GM18499 (cell line): ENCODE results near the gene ARMS2.

ENCODE experiments used
- ATAC-seq: cut with Tn5 transposase; IDR thresholded peaks from one replicate; pipeline ENCODE4 v1.9.1; 2021; ENCODE audit warnings: moderate number of reproducible peaks; ENCODE audit not compliant: insufficient read depth, unreplicated experiment

The ARMS2 gene

GRCh38 chr10:122454603-122455080 lies at the start of gene ARMS2:
ARMS2 (plus strand) TSS chr10:122454653; CDS start chr10:122454728, 75 bp downstream.
- ATAC-seq = no peak

GRCh38 chr10:122407375-122408125 lies 46.9 kb upstream of the ARMS2 start:
- ATAC-seq = no peak

- no peak for ATAC-seq
Observed at GRCh38 chr10:122413327-122413726, 41.1 kb upstream of the ARMS2 start.

GRCh38 chr10:122417667-122418066 lies 36.8 kb upstream of the ARMS2 start:
- ATAC-seq = no peak

GRCh38 chr10:122419016-122419415 lies 35.4 kb upstream of the ARMS2 start:
- no peak for ATAC-seq

DNA sequence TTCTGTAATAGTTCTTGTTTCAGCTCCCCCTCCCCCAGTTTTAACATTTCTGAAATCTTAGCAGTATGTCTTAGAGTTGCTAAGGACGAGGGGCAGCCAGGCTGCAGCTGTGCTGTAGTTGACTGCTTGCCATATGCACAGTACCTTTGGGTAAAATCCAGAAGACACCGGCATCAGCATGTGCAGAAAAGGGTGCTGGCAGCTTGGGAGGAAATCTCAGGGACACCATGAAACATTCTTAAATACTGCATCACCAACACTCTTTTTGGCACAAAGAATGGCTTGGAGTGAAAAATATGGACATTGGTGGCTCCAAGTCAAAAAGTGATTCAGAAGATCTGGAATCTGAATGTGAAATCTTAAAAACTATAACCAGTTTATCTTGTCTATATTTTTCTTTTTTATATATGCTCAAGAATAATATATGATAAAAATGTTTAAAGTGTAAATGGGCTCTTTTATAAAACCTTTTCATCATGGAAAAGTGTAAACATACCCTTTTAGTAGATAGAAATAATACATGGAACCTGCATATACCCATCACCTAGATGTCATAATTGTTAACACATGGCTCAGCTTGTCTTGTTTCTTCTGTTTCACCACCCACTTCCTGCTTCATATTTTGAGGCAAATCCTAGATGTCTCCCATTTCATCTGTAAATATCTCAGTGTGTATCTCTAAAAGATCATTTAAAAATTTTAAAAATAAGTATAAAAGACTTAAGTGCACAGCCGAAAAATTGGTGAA lies 34.4 kb upstream of the ARMS2 start:
- ATAC-seq = no peak

DNA sequence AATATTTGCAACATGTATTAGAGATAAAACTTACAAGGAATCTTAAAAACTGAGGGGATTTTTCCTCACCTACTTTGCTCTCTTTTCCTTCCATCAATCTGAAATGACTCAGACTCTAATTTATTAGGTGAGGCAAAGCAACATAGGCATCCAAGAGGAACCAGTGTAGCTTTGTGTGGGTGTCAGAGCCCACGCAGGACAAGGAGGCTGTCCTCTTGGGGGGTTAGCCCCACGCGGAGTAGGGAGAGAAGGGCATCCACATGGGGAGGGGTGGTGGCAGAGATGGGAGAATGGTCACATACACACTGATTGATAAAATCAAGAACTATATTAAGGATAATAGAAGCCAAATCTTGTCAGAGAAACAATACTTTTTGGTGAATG lies 33.8 kb upstream of the ARMS2 start:
- no peak for ATAC-seq

DNA sequence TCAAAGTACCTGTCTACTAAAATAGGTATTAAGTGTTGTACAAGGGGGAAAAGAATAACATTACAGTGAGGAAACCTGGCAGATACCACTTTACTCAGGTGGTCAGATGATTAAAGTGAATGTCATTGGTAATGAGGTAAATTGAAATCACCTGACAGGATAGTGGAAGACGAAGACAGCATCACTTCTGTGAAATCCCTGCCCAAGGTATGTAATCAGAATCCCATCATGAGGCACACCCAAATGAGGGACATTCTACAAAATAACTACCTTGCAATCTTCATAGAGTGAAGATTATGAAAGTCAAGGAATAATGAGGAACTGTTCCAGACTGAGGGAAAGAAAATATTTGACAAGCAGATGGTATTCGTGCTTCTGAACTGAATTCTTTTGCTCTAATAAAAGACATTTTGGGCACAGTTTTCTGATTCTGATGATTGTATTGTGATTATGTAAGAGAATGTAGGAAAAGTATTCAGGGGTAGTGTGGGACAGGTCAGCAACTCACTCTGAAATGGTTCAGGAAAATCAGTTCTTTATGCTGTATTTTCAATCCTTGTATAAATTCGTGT lies 33.3 kb upstream of the ARMS2 start:
- ATAC-seq = no peak

DNA sequence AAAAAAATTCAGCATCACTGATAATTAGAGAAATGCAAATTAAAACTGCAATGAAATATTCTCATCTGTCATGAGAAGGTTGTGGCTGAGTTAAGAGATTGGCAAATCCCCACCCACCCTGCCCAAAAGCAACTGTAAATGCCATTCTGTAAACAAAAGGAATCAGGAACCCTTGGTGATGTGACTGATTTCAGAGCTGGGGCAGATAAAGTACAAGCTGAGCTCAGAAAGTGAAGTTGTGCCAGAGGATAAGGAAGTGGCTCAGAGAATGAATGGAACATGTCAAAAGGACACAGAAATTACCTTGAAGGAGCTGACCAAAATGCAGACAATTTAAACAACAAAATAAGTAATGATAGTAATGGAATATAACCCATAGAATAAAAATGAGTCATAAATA lies 32.7 kb upstream of the ARMS2 start:
- ATAC-seq = no peak

DNA sequence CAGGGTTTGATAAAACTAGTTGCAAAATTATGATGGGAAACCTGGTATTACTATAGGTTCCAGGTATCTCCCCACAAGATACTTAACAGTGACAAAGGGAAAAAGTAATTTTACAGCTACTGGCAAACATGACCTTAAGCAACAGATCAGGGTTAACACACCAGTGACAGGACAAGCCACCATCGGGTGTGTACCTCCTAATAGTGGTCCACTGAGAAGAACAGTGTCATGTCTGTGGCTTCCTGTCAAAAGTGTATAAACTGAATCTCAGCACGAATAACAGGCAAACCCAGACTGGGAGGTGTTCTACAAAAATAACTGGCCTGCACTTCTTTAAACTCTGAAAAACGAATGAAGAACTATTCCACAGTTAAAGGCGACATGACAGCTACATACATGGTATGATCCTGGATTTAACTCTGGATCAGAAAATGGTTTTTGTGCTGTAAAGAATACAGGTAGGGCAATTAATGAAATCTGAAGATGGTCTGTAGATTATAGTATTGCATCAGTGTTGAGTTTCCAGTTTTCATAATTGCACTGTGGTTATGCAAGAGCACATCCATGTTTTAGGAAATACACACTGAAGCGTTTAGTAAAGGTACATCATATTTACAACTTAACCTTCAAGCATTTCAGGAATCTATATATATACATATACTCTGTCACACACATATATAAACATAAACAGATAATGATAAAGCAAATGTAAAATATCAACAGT lies 32.0 kb upstream of the ARMS2 start:
- no peak for ATAC-seq

- no peak for ATAC-seq
Observed at GRCh38 chr10:122424059-122424458, 30.4 kb upstream of the ARMS2 start.

GRCh38 chr10:122426829-122427228 lies 27.6 kb upstream of the ARMS2 start:
- ATAC-seq = no peak

GRCh38 chr10:122427280-122427679 lies 27.2 kb upstream of the ARMS2 start:
- no peak for ATAC-seq

- ATAC-seq = no peak
Observed at GRCh38 chr10:122435212-122435827, 19.1 kb upstream of the ARMS2 start.

DNA sequence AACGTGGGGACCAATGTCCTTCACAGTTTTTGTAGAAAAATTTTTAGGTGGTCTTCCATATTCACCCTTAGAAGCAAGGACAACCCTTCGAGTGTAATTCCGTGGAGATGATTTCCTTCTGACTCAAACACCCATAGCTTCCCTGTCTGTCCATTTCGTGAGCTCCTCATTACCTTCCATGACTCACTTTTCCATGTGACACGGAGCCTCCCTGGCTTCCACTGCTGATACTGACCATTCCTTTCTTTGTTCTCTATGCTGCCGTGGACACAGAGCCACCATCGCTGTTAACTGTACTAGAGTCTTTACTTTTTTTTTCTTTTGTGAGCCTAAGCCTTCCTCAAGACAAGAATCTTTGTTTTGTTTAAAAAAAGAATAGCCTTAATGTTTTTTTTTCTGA lies 12.5 kb upstream of the ARMS2 start:
- ATAC-seq = no peak

DNA sequence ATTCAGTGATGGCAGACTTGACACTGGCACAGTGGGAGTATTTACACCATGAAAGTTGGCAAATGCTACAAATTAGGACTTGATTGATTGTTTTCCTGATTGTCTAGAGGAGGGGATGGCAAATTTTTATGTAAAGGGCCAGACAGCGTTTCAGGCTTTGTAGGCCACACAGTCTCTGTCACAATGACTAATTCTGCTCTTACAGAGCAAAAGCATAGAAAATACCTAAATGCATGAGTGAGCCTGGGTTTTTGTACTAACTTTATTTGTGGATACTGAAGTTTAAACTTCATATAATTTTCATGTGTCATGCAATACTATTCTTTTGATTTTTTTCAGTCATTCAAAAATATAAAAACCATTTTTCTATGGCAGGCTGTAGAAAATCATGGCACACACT lies 9.0 kb upstream of the ARMS2 start:
- no peak for ATAC-seq

- ATAC-seq = no peak
Observed at GRCh38 chr10:122445904-122446303, 8.5 kb upstream of the ARMS2 start.

DNA sequence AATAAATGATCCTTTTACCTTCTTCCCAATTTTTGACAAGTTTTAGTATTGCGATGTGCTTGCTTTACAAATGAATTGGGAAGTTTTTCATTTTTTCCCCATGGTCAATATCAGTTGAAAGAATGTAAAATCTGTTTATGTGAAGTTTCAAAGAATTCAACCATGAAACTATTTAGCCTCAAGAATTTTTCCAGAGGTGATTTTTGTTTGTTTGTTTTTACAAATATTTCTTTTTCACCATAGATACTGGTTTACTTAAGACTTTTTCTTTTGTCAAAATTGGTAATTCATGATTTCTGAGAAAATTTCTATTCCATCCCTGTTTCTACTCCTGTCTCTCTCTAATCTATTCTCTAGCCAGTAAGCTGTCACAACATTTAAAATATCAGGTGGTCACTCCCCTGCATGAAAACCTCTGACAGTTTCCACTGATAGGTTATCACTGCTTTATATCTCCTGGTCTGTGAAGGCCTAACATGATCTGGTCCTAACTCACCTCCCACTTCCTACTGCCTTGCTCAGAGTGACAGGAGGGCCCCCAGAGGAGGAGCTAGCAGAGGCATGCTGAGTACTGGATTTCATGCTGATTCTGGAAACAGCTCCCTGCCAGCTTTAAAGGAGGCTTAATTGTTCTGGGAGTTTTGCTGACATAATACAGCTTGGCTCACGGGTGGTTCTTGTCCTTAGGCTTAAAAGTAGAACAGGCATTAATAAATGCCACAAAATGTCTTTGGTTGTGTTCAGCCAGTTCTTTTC lies 7.6 kb upstream of the ARMS2 start:
- ATAC-seq = no peak

GRCh38 chr10:122448600-122448999 lies 5.9 kb upstream of the ARMS2 start:
- no peak for ATAC-seq

DNA sequence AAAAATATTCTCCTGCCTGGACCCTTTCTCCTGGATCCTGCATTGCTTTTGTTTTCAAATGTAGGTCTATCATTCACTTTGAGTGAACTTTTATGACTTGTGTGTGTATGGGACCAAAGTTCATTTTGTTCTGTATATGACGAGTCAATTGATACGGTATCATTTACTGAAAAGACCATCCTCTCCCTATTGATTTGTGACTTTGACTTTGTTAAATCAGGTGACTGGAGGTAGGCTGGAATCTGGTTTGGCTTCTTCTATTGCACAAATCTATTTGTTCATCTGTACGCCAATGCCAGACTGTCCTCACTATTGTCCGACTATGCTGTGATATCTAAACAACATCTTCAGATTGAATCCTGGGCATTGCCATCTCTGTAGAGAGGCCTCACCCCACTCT lies 5.3 kb upstream of the ARMS2 start:
- no peak for ATAC-seq
